HG02840 (cell line): ENCODE measurements around the gene NMT1.
"Not testable (repeated sequence)": the region's sequence is repeated elsewhere in the genome, so short reads cannot be mapped to it uniquely, and the experiment has no call there.

Source experiments
- ATAC-seq: cut with Tn5 transposase; IDR thresholded peaks from one replicate; pipeline ENCODE4 v1.9.1; 2021; ENCODE audit warnings: mild to moderate bottlenecking, moderate library complexity, moderate number of reproducible peaks; ENCODE audit not compliant: unreplicated experiment, low FRiP score

Gene NMT1

GRCh38 chr17:45035848-45036247, 25.3 kb upstream of the NMT1 start:
- no peak for ATAC-seq

GRCh38 chr17:45036691-45037090, 24.4 kb upstream of the NMT1 start:
- ATAC-seq, result no peak

DNA sequence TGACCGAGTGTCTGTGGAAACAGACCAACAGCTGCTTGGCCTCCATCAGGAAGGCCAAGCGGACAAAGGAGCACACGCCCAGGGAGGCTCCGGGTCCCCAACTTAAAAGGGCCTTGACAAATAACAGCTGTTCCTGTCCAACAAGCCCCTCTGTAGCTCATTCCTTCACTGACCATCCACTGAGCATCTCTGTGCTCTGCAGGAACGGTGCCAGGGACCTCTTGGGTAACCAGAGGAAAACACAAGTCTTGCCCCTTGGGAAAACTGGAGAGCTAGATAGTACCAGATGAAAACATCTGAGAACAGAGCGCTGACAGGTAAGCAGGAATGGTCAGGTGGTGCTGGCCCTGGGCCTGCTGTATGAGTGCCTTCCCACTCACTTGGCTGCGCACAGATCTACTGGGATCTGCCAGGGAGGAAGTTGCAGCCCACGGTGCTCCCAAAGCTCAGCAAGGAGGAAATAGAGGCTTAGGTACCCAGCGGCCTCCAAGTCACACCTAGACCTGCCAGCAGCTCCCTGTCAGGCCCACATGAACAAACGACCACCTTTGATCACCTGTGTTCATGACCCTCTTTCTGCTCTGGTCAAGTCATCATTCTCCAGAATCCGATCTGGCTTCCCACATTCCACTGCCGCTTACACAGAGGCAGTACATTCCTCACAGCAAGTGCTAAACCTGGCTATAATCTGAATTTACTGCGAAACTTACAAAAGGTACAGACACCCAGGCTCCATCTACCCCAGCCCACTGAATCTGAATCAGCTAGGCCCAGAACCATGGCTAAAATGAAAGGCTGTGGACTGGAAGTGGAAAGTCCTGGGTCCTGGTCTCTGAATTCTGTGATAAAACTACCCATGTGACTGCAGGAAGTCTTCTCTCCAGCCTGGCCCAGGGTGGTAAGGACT, 22.1 kb upstream of the NMT1 start:
- no peak for ATAC-seq

DNA sequence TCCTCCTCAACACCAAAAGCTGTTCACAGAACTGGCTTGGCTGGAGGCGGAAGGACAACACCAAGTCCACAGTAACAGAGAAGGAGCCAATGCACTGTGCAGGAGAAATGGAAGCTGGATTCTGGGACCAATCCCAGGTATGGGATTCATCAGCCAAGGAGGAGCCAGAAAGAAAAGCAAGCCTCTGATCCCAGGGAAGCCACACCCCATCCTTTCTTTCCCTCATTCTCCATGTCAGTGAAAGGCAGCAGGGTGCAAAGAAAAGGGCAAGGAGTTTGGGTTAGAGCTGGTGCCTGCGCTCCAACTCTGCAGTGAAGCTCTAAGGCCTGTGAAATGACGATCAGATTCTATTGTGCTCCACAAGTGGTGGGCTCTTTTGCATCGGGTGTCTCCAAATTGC, 20.7 kb upstream of the NMT1 start:
- ATAC-seq, result no peak

- ATAC-seq, result no peak
Measured at GRCh38 chr17:45042346-45043120, 18.6 kb upstream of the NMT1 start.

DNA sequence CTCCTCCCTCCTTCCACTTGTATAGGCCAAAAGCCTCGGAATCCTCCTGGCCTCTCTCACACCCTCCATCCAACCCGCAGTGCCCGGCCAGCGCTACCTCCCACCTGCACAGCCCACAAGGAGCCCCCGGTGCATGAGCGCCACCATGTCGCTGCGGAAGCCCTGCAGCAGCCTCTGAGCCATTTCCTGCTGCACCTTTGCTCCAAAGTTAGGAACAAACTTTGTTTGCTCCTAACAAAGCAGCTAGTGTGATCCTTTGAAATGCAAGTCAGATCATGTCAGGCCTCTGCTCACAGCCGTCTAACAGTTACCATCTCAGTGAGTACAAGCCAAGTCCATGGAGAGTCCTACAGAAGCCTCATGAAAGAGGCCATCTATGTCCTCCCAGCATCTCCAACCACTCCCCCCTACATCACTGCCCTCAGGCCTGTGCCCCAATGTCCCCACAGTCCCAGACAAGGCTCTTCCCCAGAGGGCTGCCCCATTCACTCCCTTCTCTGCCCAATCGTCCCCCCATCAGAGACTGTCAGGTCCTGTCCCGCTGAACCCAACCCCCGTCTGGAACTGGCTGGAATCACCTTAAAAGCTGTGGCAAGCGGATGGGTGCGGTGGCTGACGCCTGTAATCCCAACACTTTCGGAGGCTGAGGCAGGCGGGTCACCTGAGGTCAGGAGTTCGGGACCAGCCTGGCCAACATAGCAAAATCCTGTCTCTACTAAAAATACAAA, 17.1 kb upstream of the NMT1 start:
- ATAC-seq, result no peak

- no peak for ATAC-seq
Measured at GRCh38 chr17:45046537-45047125, 14.5 kb upstream of the NMT1 start.

DNA sequence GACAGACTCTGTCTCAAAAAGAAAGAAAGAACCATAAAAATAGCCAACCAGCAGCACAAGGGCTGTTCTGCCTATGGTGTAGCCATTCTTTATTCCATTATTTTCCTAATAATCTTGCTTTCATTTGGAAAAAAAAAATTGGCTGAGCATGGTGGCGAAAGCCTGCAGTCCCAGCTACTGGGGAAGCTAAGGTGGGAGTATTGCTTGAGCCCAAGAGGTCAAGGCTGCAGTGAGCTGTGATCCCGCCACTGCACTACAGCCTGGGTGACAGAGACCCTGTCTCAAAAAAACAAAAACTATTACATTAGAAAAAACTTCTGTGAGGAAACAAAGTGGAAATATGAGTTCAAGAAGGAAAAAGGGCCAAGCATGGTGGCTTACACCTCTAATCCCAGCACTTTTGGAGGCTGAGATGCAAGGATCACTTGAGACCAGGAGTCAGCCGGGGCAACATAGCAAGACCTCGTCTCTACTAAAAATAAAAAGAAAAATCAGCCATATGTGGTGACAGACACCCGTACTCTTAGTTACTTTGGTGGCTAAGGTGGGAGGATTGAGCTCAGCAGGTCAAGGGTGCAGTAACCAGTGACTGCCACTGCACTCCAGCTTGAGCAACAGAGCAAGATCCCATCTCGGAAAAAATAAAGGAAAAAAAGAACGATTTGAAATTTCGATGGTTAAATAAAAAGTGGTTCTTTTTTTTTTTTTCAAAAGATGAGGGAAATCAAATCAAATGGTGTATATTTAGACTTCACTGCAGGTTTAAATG, 12.1 kb upstream of the NMT1 start:
- no peak for ATAC-seq

- peak; percentile 11 for ATAC-seq
Measured at GRCh38 chr17:45050481-45051059, 10.5 kb upstream of the NMT1 start.

DNA sequence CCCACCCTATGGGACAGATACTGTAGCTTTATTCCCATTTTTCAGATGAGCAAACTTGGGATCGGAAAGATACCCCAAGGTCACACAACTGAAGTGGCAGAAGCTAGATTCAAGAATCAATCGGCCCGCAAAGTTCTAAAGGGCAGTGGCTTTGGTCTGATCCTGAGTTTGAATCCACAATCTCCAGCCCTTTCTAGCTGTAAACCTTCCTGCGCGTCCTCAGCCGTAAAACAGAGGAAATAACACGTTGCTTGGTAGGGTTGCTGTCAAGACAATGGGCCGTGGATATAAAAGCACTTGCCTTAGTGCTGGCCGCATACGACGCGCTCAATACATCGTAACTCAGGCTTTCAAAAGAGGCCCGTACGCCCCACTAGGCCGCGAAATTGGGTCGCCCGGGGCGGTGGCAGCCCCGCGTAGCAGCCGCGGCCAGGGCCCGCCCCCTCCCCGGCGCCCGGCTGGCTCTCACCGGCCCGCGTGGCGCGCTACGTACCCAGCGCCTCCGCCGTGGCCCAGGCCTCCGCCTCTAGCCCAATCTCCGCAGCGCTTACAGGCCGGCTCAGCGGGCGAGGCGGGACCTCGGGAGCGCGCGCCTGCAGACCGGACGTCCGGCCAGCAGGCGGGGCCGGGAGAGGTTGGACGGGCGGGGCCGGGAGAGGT, 9.9 kb upstream of the NMT1 start, which contains the start of gene DCAKD:
Gene DCAKD, minus strand, starts transcription at position 573 of the 660 bp plus-strand sequence. CDS start 16,747 bp downstream, outside the sequence.
- ATAC-seq, result peak; percentile 71

DNA sequence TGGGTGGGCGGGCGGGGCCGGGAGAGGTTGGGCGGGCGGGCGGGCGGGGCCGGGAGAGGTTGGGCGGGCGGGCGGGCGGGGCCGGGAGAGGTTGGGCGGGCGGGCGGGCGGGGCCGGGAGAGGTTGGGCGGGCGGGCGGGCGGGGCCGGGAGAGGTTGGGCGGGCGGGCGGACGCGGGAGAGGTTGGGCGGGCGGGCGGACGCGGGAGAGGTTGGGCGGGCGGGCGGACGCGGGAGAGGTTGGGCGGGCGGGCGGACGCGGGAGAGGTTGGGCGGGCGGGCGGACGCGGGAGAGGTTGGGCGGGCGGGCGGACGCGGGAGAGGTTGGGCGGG, 9.4 kb upstream of the NMT1 start:
- not testable (repeated sequence) for ATAC-seq

DNA sequence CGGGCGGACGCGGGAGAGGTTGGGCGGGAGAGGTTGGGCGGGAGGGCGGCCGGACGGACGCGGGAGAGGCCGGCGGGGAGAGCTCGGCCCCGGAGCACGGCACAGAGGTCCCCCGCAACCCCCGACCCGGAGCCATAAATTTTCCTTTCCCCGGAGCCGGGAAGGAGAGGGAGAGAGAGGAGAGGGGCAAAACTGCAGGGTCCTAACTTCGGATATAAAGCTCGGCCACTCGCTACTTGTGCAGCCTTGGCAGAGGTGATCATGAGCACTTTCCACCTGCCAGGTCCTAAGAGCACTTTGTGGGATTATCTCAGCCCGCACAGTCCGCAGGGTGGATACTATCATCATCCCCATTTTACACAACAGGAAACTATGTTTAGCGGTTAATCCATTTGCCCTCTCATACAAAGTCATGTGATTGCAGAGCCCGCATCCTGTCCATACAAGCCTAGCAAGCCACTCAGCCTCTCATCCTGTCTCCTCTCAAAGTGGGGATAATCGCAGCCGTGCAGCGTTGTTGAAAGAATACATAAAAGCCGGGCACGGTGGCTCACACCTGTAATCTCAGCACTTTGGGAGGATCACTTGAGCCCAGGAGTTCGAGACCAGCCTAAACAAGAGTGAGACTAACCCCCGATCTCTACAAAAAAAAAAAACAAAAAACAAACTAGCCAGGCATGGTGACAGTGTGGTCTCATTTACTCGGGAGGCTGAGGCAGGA, 8.9 kb upstream of the NMT1 start:
- ATAC-seq, result no peak

- ATAC-seq, result no peak
Measured at GRCh38 chr17:45060382-45060796, 728 bp upstream of the NMT1 start.

DNA sequence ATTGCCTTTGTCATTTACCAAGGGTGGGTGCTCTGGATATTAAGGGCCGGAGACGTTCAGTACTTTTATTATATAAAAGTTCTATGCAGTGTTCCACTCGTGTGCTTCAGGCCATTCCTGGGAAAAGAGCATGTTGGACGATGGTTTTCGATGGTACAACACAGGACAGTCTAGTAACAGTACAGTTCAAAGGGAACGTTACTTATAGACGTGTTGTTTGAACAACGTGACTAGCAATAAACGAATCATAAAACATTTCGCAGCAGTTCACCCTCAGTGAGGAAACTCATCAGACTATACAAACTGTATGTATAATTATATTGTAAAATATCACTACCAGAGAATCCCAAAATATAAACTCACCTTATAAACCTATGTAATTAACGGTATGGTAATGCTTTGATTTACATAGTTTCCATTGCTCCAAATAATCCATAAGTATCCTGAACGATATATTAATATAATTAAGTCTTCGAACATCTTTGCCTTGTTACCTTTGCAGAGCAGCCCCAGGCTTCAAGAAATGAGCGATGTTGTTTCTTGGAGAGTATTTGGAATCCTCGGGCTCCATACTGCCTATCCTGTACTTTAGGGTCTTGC, 589 bp downstream of the NMT1 start:
- no peak for ATAC-seq

GRCh38 chr17:45063198-45063597, 2.1 kb downstream of the NMT1 start:
- no peak for ATAC-seq

GRCh38 chr17:45067637-45068036, 6.5 kb downstream of the NMT1 start:
- ATAC-seq, result no peak

GRCh38 chr17:45070001-45070400, 8.9 kb downstream of the NMT1 start:
- ATAC-seq, result no peak

DNA sequence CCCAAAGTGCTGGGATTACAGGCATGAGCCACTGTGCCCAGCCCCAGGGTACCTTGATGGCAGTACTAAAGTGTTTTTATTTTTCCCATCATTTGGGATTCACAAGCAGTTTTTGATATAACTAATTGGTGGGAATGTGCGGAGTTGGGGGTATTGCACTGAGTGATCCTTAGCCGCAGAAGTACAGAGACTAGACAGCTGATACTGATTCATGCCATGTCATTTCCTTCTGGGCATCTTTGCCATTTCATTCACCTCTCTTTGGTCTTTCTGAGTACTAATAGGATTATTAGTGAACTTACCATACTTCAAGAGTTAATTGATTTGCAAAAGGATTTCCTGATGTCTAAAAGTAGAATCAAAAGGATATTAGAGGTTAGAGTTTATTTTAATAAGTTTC, 9.7 kb downstream of the NMT1 start:
- ATAC-seq, result no peak
